ENCODE results near the gene ZDHHC14.

- TF ChIP-seq CTCF (conservative IDR thresholded peaks at IDR 0.05; ENCODE audit: low read depth in 2 of 2) = no peak
- no peak for TF ChIP-seq REST (IDR thresholded peaks at IDR 0.05; ENCODE audit: unreplicated experiment)
- no peak for TF ChIP-seq POLR2AphosphoS5 (IDR thresholded peaks at IDR 0.05; ENCODE audit: low read depth)
- TF ChIP-seq EZH2phosphoT487 (IDR thresholded peaks at IDR 0.05; ENCODE audit: unreplicated experiment) = no peak
- no peak for TF ChIP-seq EZH2 (IDR thresholded peaks at IDR 0.05; ENCODE audit: low read depth, unreplicated experiment)
- TF ChIP-seq, protein P1, sequence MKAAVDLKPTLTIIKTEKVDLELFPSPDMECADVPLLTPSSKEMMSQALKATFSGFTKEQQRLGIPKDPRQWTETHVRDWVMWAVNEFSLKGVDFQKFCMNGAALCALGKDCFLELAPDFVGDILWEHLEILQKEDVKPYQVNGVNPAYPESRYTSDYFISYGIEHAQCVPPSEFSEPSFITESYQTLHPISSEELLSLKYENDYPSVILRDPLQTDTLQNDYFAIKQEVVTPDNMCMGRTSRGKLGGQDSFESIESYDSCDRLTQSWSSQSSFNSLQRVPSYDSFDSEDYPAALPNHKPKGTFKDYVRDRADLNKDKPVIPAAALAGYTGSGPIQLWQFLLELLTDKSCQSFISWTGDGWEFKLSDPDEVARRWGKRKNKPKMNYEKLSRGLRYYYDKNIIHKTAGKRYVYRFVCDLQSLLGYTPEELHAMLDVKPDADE (IDR thresholded peaks at IDR 0.05) = no peak
- no peak for TF ChIP-seq ZNF114 (CRISPR knock-in tag; IDR thresholded peaks at IDR 0.05)
- TF ChIP-seq JUNB (IDR thresholded peaks at IDR 0.05; ENCODE audit: unreplicated experiment) = no peak
- TF ChIP-seq CREB1 (CRISPR knock-in tag; IDR thresholded peaks at IDR 0.05; ENCODE audit: low read depth) = no peak
These were observed 211.6 kb downstream of the ZDHHC14 start for GRCh38 chr6:157592541-157592940.
